HG02885 (cell line): ENCODE measurements around the gene NCAN.

Experiments used
- ATAC-seq: cut with Tn5 transposase; IDR thresholded peaks from one replicate; pipeline ENCODE4 v1.9.1; 2021; ENCODE audit warnings: mild to moderate bottlenecking; ENCODE audit not compliant: unreplicated experiment, poor library complexity

The NCAN gene

DNA sequence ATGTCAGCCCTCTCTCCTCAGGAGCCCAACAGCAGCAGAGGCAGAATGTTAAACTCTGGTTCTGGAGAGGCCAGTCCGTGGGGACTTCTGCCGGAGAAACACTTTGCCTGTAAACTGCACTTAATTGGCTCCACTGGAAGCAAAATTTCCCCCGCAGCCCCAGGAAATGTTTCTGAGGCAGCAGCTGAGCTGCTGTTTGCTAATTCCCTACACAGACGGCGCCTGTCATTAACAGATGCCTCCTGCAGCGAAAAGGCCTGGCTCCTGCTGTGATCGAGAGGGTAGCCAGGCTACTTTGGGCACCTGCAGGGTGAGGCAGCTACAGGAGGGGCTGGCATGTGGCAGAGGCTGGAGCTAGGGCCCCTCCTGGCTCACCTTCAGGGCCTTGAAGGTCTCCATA, 66.6 kb downstream of the NCAN start:
- ATAC-seq = no peak

DNA sequence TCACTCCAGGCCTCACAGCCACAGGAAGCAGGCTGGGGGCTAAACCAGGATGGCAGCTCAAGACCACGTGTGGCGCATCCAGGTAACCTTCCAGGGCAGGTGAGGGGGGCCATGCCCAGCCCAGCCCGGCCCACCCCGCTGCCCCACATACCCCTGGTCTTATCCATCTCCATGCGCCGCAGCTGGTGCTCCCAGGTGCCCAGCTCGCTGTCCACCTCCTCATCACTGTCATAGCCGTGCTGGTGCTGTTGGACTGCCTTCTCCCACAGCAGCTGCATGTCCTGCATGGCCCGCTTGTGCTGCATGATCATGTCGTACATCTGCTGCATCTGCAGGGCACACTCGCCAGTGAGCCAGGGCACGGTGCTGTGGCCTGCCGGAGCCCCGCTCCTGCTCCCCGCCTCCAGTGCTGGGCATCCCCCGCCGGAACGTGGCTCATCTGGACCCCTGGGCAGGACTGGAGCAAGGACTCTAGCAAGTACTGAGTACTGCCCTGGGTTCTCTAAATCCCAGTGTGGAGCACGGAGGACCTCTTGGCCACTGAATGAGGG, 67.4 kb downstream of the NCAN start:
- no peak for ATAC-seq

- no peak for ATAC-seq
These were observed 68.1 kb downstream of the NCAN start for GRCh38 chr19:19279853-19280252.

DNA sequence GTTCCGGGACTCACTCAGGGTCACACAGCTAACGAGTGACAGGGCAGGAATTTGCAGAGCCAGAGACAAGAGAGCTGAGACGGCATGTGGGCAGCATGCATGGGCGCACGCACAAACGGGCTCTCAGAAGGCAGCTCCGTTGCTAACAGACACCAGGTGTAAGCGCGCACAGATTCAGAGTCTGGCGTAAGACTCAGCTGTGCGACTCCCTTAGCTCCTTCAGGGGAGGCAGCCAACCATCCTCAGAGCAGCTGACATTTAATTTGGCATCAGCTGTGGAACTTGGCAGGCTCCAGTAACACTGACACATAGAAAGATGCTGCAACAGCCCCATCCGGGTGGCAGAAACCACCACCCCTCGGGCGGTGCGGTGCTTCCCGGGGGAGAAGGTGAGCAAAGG, 68.8 kb downstream of the NCAN start:
- no peak for ATAC-seq

DNA sequence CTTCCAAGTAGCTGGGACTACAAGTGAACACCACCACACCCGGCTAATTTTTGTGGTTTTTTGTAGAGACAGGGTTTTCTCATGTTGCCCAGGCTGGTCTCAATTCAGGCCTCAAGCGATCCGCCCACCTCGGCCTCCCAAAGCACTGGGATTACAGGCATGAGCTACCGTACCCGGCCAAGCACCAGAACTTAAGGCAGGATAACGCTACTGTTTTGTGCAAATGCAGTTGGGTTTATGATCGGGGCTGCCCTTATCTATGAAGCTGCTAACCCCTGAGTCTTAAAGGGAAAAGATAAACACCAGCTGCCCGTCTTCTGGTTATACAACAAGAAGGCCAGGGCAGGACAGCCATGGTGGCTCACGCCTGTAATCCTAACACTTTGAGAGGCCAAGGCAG, 73.9 kb downstream of the NCAN start:
- ATAC-seq = no peak

DNA sequence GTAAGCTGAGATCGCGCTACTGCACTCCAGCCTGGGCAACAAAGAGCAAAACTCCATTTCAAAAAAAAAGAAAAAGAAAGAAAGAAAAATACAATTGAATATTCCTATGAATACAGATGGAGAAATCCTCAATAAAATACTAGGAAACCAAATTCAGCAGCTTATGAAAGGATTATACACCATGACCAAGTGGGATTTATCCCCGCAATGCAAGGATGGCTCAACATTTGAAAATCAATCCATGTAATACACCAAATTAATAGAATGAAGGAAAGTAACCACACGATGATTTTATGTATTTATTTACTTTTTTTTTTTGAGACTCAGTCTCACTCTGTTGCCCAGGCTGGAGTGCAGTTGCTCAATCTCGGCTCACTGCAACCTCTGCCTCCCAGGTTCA, 80.8 kb downstream of the NCAN start:
- ATAC-seq = no peak

DNA sequence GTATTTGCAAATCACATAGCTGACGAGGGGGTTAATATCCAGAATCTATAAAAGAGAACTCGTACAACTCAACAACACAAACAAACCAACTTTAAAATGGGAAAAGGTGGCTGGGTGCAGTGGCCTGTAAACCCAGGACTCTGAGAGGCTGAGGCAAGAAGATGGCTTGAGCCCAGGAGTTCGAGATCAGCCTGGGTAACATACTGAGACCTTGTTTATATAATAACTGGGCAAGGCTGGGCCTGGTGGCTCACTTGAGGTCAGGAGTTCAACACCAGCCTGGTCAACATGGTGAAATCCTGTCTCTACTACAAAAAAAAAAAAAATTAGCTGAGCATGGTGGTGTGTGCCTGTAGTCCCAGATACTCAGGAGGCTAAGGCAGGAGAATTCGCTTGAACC, 83.2 kb downstream of the NCAN start:
- ATAC-seq = no peak

DNA sequence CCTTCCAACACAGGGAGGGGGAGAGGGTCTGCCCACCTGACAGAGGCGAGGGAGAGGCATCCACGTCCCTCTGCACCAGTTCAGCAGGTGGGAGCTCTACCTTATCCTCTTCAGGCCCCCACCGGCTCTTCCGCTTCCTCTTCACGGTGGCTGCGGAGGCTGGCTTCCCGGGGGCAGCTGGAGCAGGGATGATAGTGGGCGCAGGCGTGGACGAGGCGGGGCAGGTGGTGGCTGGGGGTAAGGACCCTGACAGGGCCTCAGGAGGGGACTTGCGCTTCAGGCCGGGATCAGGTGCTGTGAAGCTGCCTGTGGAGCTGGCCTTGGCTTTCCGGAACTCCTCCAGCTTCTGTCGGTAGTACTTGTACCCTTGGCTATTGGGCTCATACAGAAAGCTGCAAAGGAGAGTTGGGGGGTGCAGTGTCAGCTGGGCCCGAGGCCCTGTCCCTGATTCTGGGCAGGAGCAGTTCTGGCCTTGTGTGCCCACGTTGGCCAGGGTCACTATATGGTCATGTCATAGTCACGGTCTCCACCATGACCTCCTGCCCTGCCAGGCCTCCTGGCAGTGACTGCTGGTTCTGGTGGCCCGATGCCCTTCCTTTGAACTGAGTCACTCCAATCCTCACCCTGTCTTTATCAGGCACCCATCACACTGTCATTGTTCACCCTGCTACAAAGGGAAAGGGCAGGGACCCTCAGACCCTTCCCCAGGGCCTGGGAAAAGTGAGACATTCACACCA, 85.4 kb downstream of the NCAN start:
- no peak for ATAC-seq

DNA sequence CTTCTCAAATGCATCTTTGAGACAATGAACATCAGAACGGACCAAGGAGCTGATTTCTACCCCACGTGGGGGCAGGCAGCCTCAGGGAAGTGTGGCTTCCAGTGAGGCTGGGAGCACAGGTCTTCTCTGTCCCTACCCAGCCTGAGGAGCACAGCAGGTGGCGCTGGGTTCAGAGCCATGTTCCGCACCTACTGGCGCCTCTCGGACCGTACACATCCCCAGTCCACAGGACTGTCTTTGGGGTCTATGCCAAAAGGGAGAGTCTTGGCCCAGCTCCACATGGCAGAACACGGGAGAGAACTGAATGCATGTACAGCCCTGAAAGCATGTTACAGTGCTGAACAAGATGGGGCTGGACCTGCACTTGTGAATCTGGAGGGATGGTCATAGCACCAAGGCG, 86.0 kb downstream of the NCAN start:
- no peak for ATAC-seq

GRCh38 chr19:19300613-19301012, 88.9 kb downstream of the NCAN start:
- ATAC-seq = no peak
